NCI-H187 treated with DMSO at 0.1 percent for 48 hours (cell line): ENCODE data around the gene ANKS1B.
A peak's percentile ranks its signal among the peaks of the same experiment; 100 is the strongest.
"Not testable (repeated sequence)": the region's sequence is repeated elsewhere in the genome, so short reads cannot be mapped to it uniquely, and the experiment has no call there.

Experiments used
- DNase-seq: peaks from one replicate; lab custom pipeline; 2025; lab: John Stamatoyannopoulos, UW

The ANKS1B gene

DNA sequence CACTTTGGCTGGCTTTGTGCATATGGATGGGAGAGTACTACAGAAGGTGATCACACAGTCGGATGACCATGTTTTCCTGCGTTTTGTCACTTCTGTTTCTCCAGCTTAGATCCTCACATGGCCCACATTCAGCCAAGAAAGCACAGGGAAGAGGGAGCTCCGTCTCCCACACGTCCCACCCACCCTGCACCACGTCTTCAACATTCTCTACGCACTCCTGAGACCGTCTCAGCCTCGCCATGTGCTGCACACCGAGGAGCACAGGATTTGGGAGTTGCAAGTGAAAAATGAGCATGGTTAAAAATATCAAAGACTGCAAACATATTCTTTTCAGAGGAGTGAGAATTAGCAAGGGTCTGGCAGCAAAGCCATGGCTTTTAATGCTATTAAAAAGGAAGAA lies 1217.5 kb downstream of the ANKS1B start:
- no peak for DNase-seq

DNA sequence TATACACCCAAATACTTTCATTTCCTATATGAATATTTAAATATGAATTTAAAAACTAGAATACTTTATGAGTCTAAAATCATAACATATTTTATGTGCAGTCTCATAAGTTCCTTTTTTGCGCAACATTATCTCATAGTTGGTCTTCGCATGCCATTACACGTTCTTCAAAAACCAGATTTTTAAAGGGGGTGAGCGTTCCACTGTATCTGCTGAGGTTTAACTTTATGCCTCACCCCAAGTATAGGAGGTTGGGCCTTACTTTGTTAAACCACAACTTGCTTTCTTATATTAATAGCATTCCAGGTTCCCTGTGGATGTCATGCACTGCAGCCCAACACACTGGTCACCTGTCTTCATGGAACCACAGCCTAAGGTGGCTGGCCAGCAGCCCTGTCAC lies 1221.1 kb downstream of the ANKS1B start:
- DNase-seq = no peak

DNA sequence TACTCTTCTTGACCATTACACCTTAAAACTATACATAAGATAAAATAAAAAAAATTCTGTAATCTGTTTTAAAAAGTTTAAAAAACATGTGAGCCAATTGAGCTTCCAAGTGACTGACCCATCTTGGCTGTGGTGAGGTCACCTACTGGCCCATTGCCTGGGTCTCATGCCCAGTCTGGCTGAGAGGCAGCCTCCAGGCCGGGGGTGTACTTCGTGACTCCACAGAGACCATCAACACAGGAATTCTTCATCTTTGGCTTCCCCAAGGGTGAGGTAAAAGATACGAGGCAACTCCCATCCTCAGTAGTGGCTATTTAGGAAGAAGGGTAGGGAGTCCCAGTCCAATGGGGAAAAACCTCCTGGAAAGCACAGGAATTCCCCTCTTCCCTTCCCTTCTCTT lies 1226.4 kb downstream of the ANKS1B start:
- DNase-seq = no peak

DNA sequence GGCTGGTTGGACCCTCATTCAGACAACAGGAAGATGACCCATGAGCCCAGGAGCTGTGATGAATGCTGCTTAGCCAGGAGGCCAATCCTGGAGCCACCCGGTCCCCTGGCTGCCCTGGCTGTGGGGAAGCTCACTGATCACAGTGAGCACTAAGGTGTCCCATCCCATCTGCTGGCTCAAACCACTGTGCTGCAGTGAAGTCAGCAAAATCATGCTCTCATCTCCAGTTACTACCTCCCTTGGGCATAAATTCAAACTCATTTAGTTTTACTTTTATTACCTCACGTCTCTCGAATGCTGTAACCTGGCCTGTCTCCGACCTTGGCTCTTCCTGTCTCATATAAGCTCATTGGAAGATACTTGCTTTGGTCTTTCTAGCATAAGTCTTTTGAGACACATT lies 1227.3 kb downstream of the ANKS1B start:
- no peak for DNase-seq

DNA sequence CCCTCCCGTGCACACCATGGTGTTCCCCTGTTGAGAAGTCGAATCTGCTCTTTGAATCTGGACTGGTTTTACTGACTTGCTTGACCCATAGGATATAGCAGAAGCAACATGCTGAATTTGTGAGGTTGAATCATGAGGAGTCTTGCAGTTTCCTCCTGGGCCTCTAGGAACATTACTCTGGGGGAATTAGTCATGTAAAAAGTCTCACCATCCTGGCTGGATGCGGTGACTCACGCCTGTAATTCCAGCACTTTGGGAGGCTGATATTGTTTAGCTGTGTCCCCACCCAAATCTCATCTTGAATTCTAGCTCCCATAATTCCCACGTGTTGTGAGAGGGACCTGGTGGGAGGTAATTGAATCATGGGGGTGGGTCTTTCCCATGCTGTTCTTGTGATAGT lies 1228.9 kb downstream of the ANKS1B start:
- DNase-seq = not testable (repeated sequence)

DNA sequence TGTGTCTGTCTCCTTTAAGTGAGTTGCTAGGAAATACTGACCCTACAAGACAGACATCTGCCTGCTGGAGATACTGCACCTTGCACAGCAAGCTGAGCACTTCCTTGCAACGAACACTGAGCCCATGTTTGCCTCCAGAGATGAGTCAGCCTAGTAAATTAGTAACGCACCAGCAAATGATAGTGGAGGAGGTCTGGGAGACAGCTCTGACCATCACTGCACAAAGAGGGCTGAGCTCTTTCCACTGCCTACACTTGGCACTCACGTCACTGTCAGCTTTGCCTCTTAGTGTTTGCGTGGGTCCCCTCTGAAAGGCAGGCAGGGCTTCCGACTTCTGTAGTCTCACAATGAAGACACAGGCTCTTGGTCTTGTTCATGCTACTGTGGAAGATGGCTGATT lies 1230.6 kb downstream of the ANKS1B start:
- no peak for DNase-seq

DNA sequence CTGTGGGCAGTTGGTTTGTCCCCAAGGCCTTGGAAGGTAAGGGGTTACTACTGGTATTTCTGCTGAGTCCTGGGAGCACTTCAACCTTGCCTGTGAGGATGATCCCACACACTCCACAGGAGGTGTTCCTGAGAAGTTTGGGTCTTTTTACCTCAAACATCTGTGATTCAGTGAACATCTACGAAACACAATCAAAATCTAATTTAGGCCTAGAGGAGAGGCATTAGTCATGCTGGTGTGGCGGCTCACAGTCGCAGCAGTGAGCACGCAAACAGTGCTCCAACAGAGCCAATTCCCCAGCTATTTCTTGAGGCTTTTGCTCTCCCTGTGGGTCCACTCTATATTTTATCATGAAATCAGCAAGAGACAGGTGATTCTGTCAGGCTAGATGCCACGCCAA lies 1232.0 kb downstream of the ANKS1B start:
- DNase-seq = no peak

DNA sequence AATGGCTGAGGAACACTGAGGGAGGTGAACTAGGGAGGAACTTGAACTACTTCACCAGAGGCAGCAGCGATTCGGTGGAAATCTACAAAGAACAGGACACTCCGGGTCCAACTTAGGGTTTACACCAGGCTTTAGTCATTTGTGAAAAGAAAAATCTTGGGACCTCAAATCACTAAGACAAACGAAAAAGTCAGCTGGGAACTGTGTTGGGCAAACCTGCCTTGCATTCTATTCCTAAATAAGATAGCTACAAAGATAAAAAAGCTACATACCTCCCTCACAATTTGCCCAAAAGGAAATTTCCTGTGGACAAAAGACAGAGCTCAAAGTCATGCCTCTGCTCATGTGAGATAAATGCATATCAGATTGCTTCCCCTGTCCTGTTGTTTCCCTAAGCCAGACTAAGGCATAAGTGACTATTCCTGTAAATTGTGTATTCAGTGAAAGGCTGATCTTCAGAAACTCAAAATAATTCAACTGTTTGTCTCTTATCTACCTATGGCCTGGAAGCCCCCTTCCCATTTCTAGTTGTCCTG lies 1233.1 kb downstream of the ANKS1B start:
- DNase-seq = no peak

DNA sequence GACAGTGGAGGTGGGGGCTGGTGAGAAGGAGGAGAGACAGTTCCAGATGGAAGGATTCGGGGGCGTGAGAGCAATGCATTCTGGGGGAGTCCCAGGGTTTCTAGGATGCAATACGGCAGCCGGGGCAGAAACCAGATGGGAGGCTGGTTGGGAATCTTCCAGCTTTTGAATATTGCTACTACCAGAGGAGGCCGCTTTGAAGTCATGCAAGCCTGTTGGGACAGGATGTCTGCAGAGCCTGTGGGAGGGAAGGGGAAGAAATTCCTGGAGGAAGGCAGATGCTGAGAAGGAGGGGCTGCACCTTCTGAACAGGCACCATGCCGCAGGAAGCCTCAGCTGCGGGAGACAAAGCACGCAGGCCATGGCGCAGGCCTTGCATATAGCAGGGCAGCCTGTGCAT lies 1234.2 kb downstream of the ANKS1B start:
- no peak for DNase-seq

DNA sequence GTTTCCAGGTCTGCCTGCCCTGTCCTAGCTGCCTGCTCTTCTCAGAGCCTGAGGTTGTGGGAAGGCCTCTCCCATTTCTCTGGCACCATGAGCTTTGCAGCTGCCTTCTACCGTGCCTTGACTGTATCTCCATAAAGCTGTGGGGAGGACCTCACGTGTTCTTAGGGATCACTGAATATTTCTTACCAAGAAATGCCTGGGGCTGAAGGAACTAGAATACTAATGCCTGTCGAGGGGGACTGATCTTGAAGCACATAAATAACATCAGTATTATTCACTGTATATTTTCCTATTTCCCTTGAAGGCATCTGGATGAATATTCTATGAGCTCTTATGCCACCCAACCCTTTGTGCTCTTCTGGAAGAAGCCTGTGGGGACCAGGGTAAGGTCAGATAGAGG lies 1236.3 kb downstream of the ANKS1B start:
- DNase-seq = no peak

DNA sequence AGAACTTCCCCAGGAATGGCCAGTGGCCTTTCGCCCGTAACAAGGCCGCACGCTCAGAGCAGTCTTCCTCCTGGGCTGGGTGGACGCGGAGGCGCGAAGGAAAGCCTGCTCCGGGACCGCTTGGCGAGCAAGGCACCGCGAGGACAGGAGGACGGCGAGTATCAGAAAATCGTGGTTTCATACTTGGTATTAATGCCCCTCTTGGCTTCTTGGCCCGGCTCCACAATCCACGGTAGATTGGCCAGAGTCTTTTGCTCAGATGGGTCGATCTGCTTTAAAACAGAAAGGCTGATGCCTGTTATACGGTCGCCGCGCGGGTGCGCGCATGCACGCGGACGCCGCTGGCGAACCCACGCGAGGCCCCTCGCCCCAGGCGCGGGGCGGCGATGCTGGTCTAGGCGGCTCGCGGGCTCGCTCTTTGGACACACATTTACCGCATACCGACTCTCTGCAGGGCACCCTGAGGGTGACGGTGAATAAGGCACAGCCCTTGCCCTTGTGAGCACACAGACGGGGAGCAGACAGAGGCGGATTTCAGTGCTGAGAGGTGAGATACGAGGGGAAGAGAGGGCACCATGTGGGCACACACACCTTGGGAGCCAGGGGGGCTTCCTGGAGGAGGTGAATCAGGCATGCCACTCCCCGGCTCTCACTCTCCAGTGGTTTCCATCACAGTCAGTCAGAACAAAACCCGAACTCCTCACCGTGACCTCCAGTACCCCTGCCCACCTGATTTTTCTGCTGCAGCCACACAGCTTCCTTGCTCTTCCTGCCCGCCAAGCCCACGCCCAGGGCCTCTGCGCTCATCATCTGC lies 1239.0 kb downstream of the ANKS1B start:
- no peak for DNase-seq

DNA sequence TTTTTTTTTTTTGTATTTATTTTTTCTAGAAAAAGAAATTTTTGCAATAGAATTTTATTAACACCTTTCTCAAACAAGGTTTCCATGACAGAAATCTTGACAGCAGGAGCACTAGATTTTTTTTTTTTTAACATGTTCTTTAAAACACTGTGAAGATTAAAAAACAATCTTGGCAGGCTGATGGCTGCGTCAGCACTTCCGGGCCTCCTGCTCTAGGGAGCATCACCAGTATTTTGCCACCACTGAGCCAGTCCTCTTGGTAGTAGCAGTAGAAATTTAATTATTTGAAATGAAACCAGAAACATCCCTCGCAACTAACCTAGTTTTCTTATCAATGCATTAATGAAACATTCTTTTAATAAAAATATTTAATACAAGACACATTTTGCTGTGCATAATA lies 1240.1 kb downstream of the ANKS1B start:
- no peak for DNase-seq

DNA sequence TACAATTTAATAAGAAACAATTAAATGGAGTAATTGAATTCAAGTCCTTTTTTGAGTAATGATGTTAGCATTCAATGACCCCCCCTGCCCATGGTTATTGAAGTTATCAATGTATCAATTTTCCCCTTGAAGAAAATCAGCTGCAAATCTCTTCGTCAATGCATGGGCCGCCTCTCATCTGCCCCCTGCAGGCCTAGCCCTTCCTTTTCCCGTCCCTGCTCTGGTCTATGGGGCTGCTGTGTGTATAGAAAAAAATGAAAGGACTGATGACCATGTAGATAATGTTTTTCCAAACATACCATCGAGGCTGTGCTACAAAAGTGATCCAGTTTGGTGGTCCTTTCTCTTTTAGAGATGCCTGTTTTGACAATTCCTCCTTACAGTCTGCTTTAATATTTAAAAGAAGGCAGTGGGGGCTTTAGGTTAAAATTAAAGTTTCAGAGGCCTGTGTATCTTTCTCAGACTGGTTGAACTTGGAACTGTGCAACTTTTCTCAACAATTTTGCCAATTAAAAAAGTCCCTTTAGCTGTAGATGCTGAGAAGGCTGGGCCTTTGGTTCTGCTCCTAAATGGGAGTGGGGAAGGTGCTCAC lies 1241.3 kb downstream of the ANKS1B start:
- no peak for DNase-seq

DNA sequence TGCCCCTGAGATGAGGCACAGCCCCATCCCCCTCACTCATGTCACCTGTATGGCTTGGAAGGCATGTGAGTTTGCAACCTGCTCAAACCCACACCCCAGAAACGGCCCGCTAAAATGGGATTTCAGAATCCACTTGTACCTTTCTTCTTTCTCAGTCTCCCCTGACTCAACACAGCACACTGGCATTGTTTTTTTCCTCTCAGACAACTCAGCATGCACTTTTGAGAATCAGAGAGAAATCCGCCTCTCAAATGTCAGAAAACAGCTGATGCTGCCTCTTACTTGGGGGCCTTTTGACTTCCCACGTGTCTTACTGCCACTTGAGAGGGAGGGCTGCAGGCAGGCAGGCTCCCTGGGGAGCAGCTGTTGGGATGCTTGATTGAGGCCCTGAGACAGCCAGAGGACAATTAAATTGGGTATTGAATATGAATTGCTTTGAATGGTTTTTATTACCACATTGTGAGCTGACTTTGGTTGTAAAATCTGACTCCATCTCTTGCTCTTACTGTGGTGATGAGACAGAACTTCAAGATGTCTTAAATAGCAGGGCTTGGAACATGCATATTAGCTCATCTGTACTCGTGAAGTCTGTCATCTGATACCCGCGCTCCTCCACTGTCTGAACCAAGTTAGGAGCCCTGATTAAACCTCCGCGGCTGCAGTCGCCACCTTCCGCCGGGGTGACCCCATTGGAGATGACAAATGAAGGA lies 1243.0 kb downstream of the ANKS1B start:
- DNase-seq = peak; percentile 99

DNA sequence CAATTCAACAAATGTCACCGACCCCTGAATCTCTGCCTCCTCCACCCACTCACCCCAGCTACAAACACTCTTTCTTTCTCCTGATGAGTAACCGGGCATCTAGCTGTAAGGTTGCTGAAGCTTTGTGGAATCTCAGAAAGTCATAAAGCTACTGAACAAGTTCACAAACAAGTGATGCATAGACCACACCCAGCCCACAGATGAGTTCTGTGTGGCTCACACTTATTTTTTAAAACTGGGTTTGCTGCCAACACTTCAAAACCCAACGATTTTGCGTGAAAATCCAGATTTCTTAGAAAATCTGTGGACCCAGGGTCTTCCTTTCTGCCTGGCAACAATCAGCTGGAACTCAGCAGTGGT lies 1243.6 kb downstream of the ANKS1B start:
- DNase-seq = no peak

DNA sequence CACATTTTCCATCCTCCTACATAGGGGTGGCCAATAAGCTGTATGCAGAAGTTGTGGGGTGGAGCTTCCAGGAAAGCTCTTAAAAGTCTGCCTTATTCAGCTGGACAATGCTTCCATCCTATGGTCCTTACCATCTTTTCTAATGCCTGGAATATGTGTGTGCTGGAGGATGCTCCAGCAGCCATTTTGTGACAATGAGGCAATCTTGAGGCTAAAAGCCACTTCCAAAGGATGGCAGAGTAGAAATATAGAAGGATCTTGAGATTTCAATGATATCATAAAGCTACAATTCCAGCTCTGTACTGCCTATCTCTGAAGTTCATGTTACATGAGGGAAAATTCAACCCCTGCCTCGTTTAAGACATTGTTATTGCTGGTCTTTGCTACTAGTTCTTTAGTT lies 1244.0 kb downstream of the ANKS1B start:
- DNase-seq = no peak

DNA sequence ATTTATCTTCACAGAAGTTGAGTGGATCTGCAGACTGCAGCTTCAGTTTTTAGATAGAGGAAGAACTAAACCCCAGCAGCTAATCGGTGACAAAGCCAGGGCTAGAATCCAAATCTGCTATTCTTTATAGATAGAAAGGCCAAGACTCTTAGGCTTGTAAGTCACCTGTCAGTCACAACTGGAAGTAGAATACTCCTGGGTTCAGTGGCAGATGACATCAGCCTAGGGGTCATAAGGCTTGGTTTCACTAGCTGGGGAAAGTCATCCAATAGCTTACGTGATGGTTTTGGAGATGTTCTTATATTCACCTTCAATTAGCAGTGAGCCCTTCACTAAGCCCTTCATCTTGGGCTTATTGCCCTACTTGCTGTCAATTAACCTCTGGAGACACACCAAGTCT lies 1246.2 kb downstream of the ANKS1B start:
- DNase-seq = no peak

DNA sequence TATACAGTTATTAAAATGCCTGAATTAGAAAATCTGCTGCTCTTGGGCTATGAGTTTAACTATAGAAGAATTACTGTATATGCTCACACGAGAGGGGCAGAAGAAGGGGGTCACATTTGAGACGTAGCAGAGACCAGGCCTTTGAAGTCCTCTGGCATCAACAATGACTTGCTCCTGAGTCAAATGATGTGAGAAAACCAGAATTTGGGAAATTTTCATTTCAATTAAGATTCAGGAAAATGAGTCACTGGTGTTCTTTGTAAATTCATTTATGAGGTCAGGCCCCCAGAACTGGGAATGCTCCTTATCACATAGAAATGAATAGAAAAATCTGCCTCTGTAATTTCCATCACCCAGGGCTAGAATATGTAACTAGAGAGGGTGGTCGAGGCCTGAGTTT lies 1246.7 kb downstream of the ANKS1B start:
- DNase-seq = no peak

DNA sequence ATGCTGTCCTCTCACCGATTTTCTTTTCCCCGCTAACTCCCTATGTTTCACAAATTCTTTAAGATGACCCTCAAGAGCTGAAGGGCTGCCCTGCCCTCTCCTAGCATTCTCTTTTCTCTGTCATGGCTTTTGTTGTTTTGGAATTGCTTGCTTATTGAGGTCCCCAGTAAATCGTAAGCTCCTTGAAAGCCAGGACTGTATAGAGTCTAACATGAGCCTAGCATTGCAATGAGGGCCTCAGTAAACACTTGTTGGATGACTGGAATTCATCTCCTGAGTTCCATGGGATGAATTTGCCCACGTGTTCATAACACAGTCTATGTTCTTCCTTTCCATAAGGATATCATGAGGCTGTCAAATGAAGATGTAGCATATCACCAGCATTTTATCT lies 1247.4 kb downstream of the ANKS1B start:
- no peak for DNase-seq

DNA sequence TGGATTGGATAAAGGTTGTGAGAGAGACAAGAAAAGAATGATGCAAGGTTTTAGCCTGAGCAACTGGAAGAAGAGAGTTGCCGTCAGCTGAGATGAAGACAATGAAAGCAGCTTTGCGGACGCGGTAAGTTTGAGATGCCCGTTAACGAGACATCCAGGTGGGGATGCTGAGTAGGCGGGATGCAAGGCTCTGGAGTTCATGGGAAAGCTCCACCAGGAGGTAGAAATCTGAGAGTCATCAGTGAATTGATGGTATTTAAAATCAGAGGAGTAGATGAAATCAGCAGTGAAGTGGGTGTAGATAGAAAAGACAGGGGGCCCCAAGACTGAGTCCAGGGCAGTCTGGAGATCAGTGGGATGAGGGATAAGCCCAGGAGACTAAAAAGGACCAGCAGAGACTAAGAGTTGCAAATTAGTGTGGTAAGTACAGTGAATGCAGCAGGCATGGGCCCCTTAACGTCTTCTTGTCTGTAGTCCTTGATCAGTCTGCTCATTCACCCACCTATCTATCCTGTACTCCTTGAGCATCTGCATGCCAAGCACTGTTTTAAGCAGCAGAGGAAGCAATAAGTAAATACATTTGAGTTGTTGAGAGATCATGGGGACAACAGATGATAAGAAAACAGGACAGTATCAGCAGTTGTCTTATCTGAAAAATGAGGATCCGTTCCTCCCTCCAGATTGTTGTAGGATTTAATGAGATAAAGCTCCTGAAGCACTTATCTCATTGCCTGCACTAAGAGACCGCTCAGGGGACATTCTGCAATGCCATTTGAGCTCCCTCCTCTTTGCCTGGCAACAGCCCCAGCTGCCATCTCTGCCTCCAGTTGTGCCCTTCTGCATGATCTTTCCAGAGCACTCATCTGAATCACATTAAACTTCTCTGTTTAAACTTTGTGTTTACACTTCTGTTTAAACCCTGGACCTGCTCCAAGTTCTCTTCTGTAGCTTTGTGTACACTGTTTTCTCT lies 1248.1 kb downstream of the ANKS1B start:
- peak; percentile 77 for DNase-seq

DNA sequence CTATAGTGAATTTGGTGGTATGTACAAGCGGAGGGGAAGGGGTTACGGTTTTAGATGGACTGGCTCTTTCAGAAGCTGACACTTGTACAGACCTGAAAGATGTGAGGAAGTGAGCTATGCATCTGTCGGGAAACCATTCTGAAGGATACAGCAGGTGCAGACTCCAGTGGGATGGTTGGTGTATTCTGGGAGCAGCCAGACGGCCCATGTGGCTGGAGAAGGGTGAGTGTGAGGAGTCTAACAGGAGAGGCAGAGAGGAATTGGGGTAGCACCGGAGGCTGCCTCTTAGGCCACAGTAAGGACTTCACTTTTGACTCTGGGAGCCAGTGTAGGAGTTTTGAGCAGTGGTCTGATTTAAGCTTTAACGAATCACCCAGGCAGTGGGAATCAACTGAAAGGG lies 1248.9 kb downstream of the ANKS1B start:
- DNase-seq = no peak
